GM21529 (cell line): Measurements from ENCODE around the gene DNAJC9.
"Not testable (repeated sequence)": the region's sequence is repeated elsewhere in the genome, so short reads cannot be mapped to it uniquely, and the experiment has no call there.

ENCODE experiments used
- ATAC-seq: cut with Tn5 transposase; IDR thresholded peaks from one replicate; pipeline ENCODE4 v1.9.1; 2021; ENCODE audit not compliant: unreplicated experiment

DNAJC9 gene, protein sequence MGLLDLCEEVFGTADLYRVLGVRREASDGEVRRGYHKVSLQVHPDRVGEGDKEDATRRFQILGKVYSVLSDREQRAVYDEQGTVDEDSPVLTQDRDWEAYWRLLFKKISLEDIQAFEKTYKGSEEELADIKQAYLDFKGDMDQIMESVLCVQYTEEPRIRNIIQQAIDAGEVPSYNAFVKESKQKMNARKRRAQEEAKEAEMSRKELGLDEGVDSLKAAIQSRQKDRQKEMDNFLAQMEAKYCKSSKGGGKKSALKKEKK

GRCh38 chr10:73246646-73247508, at the start of gene DNAJC9:
Gene DNAJC9 (minus strand): TSS chr10:73247255. CDS start chr10:73247189, 66 bp downstream.
- ATAC-seq, result peak; percentile 77

DNA sequence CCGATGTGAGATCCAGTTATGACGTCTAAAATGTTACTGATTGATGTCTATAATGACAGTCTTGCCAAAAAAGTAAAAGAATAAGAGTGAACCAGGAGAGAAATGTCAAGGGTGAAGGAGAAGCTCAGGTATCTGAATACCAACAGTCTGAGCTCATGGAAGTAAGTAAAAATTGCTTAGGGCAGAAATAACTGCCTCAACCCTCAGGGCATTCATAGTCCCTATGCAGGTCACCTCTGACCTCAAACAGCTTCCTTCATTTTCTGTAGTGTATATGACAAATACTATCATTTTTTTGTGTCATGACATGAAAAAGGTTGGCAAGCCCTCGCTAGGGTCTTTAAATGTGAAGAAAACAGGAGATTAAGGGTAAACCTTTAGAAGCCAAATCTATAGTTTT, 46.4 kb upstream of the DNAJC9 start:
- no peak for ATAC-seq

DNA sequence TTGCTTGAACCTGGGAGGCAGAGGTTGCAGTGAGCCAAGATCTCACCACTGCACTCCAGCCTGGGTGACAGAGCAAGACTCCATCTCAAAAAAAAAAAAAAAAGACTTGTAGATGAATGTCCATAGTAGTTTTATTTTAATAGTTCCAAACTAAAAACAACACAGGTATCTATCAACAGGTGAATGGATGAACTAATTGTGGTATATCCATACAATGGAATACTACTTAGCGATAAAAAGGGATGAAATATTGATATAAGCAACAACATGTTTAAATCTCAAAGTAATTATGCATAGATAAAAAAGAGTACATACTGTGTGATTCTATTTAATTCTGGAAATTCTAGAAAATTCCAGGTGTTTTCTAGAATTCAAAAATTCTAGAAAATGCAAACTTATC, 42.9 kb upstream of the DNAJC9 start:
- no peak for ATAC-seq

GRCh38 chr10:73287441-73287840, 40.4 kb upstream of the DNAJC9 start:
- ATAC-seq, result no peak

DNA sequence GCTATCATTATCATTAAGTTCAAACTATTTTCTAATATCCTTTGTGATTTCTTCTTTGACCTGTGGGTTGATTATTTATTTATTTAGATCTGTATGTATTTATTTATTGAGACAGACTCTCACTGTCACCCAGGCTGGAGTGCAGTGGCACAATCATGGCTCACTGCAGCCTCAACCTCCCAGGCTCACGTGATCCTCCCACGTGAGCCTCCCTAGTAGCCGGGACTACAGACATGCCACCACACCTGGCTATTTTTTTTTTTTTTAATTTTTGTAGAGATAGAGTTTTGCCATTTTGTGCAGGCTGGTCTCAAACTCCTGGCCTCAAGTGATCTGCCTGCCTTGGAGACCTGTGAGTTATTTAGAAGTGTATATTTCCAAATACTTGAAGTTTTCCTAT, 34.0 kb upstream of the DNAJC9 start:
- ATAC-seq, result no peak

DNA sequence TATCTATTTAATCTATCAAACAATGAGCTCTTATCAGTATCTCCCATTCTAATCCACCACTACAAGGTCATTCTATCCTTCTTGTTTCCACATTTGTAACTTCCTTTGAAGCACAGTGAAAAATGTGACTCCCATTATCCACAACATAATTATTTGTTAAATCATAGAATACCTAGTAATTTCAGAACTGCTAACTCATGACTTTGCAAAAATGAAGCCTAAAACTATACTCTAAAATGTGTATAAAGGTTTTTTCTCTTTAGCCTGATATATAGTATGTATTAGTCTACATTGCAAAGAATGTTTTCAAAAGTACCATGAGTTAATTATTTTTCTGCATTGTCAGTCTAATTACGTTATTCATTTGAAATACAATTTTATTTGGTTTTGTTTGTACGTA, 17.4 kb upstream of the DNAJC9 start:
- no peak for ATAC-seq

DNA sequence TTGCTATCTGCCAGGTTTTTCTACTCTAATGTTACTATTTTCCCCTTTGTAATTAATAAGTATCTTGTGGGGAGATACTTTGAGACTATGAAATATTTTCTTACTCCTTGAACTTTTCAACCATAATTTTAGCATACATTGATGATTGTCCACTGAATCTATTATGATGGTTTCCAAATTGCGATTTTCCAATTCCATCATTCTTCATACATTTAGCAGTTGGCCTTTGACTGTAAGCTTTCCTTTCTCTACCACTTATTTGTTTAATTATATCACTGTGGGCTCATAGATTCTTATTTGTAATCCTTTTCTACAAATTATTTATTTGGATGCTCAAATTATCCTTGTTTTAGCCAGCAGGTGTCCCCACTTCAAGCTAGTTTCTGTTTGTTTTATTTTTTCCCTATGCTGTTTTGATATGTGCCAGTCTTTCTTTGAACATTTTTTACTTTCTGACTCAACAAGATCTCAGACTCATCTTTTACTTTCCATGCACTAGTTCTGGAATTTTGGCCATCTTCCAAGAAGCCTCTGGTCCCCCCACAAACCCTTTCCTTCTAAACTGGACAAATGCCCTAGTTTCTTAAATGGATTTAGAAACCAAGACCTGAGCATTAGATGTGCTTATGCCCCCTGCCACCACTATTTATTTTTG, 16.8 kb upstream of the DNAJC9 start:
- no peak for ATAC-seq

DNA sequence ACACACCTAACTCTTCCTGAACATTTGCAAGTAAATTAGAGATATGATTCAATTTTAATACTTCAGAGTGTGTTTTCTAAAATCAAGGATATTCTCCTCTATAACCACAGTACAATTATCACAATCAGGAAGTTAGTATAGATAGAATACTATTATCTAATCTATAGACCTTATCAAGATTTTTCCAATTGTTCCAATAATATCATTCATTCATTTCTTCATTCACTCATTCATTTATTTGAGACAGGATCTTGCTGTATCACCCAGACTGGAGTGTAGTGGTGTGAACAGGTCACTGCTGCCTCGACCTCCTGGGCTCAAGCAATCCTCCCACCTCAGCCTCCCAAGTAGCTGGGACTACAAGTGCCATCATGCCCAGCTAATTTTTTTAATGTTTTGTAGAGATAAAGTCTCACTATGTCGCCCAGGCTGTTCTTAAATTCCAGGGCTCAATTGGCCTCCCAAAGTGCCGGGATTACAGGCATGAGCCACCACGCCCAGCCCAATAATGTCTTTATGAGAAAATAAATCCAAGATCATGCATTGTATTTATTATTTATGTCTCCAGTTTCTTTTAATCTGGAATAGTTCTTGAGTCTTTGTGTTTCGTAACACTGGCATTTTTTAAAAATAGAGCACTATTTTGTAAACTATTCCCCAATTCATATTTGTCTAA, 16.0 kb upstream of the DNAJC9 start:
- no peak for ATAC-seq

GRCh38 chr10:73262105-73262730, 15.2 kb upstream of the DNAJC9 start:
- ATAC-seq, result no peak

DNA sequence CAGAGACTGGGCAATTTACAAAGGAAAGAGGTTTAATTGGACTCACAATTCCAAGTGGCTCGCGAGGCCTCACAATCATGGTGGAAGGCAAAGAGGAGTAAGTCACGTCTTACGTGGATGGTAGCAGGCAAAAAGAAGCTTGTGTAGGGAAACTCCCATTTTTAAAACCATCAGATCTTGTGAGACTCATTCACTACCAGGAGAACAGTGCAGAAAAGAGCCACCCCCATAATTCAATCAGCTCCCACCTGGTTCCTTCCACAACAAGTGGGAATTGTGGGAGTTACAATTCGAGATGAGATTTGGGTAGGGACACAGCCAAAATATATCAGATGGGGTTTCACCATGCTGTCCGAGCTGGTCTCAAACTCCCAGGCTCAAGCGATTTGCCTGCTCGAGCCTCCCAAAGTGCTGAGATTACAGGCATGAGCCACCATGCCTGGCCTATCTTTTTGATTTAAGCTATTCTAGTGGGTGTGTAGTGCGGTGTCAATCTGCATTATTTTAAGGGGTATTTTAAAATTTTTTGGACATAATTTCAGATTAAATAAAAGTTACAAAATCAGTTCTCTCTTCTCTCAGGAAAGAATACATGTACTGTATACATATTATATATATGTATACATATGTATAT, 14.4 kb upstream of the DNAJC9 start:
- ATAC-seq, result no peak

DNA sequence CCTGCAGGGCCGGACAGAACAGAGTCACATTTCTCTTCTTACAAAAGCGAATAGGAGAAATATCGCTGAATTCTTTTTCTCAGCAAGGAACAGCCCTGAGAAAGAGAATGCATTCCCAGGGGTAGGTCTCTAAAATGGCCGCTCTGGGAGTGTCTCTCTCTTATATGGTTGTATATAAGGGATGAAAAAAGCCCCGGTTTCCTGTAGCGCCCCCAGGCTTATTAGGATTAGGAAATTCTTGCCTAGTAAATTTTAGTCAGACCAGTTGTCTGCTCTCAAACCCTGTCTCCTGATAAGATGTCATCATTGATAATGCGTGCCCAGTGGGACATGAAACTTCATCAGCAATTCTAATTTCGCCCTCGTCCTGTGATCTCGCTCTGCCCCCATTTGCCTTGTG, 11.6 kb upstream of the DNAJC9 start:
- not testable (repeated sequence) for ATAC-seq

DNA sequence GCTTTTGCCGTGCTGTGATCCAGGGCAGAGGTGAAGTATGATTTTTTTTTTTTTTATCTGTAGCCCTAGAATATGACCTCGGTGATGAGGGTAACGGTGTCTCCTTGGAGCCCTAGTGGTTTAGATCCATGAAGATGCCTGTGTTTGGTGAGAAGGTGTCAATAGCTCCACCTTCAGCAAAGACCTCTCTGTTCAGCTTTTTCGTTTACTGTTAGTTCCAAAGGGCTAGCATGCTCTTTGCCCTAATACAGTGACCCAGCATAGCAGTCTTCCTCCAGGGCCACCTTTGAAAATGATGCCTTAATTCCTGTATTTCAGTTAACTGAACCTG, 6.1 kb upstream of the DNAJC9 start:
- ATAC-seq, result no peak

DNA sequence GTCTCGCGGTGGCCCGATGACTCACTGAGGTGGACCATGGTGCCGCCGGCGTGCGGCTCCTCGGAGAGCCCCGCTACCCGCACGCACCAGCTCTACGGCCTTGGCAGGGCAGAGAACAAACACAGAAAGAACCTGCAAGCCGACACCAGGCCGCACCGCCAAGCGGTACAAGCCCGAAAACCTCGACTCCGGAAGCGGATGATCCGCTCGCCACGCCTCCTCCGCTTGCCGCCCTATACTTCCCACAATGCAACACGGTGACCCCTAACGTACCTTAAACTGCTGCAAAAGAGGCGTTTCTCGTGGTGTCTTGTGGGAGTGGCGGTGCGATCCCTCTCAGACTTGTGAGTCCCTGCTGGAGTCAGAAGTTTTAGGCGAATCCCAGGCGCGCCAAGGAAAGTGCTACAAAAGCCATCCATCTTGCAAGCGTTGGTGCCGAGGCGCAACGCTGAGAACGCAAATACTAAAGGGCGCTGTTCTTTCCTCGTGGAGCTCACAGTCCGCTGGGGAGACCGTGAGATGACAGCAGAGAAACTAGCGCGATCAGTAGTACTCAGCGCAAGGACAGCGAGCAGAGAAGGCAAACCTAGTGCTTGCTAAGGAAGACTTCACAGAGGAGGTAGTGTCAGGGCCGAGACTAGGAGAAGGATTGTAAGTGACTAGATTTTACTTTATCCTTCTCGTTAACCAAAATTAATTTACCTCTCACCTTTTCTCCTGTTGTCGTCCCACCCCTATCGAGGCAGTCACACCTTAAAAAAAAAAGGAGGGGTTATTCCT, 5.6 kb upstream of the DNAJC9 start, which contains the start of gene MRPS16:
Gene MRPS16 (minus strand): TSS at position 200 of the 780 bp plus-strand sequence. CDS start 162 bp downstream, at position 38.
- ATAC-seq, result peak; percentile 76

- ATAC-seq, result peak; percentile 33
These were observed 4.8 kb upstream of the DNAJC9 start for GRCh38 chr10:73251683-73252444.

DNA sequence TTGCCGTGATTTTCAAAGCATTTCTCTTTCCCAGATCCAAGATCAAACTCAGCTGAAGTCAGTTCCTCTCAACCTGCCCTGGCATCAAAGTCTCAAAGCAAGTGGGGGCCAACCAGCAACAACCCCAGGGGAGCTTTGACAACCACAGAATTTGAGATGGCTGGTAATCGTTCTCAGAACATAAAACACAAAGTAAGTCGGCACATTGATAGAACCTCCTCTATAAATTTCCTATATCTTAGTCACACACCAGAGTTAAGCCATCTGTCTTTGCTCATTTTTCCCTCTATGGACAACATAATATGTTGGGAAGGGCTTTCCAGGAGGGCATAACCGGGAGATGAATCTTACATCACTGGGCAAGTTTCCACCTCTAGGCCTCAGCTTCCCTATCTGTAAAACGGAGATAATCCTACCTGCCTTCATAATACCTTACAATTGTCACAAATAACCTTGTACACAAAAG, 1.2 kb upstream of the DNAJC9 start:
- no peak for ATAC-seq

DNA sequence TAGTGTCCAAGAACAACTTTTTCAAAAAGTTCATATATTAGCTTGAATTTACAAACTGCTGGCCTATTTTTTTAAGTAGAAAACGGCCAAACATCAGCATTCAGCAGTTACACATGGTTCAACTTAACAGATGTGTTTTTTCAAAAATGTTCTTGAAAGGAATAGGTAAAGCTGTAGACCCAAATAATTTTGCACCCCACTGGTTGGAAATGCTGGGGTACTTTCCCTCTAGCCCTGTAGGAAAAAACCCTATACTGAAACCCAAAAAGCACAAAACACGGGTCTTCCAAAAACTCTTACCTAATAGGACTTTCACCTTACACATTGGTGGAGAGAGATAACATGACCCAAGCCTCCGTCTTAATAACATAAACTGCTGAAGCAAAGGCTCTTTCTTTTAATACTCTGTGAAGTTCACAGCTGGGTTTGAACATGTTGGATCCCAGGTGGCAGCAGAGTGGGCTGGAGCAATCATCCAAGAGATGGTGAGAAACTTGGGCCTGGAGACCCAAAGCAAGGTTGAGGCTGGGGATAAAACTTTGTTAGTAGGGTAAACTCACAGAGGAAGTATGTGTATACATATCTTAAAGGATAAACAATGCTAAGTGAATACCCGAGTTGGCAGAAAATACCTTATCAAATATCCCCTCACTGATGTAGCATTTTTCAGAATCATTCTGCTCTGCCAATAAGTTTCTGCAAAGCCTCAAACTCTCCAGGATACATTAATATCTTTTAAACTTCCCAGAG, 629 bp upstream of the DNAJC9 start:
- ATAC-seq, result no peak

DNA sequence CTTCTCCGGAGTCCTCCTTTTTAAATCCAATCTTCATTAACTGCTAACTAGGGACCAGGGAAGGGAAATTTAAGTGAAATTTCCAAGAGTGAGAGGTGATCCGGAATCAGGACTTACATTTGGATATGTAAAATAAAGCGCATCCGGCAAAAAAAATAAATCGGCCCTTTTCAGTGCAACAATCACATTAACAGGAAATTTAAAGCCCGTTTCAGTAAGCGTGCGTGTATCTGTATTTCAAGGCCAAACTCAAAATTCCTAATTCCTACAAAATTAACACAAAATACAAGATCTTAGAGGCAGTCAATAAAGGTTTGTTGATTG, 771 bp downstream of the DNAJC9 start:
- no peak for ATAC-seq

DNA sequence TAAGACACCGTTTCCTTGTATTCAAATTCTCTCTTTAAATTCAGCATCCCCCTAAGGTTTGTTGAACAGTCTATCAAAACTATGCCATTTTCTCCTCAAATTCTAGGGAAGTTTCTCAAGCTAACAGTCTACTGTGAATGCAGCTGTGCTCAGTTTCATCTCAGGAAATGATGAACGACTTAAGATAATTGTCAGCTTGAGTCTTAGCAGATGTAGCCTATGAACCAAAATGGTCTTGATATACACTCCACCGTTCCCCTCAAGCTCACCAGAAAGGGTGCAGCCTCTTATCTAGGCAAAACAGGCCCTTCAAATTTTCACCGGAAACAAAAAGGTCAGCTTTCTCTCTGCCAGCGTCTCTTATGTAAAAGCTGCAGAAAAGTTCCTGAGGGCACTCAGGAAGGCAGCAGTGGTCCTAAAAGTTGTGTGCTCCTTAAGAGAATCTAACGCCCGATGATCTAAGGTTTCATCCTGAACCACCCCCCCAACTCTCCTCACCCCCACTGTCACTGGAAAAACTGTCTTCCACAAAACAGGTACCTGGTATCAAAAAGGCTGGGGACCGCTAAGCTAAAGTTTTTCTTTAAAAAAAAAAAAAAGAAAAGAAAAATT, 2.1 kb downstream of the DNAJC9 start:
- no peak for ATAC-seq
